Stimulated activated CD4-positive, alpha-beta T cell treated with anti-CD3 and anti-CD28 coated beads, Interleukin-4, amount 100 ng/mL, for 48 hours (primary cell): ENCODE results near the gene OR5J2.
"Not testable (repeated sequence)": the region's sequence is repeated elsewhere in the genome, so short reads cannot be mapped to it uniquely, and the experiment has no call there.

Experiments
- DNase-seq, 2 donors: peaks; one replicate each; pipeline ENCODE4 v3.0.0-alpha.2; 2020; ENCODE audit warnings: low read depth in 2 of 2

Gene OR5J2

GRCh38 chr11:56176318-56176717 is at the start of gene OR5J2:
TSS of gene OR5J2 (plus strand) at chr11:56176618. CDS start at chr11:56176618, 0 bp downstream.
- no peak for DNase-seq

GRCh38 chr11:56140151-56140661 is 36.2 kb upstream of the OR5J2 start, which contains the start of gene OR8J3:
TSS of gene OR8J3 (minus strand) at chr11:56140201. CDS start at chr11:56137718, 2,483 bp downstream.
- DNase-seq = no peak

- not testable (repeated sequence) for DNase-seq
These were observed 32.7 kb upstream of the OR5J2 start for GRCh38 chr11:56143681-56144080.

GRCh38 chr11:56151376-56151775 is 25.0 kb upstream of the OR5J2 start:
- DNase-seq = no peak

- no peak for DNase-seq
These were observed 24.1 kb upstream of the OR5J2 start for GRCh38 chr11:56152333-56152732.

- no peak for DNase-seq
These were observed 16.2 kb upstream of the OR5J2 start, which contains the start of gene OR8K5 for GRCh38 chr11:56160217-56160616. TSS of gene OR8K5 (minus strand) at chr11:56160317. CDS start at chr11:56160317, 0 bp downstream.

GRCh38 chr11:56163804-56164203 is 12.6 kb upstream of the OR5J2 start:
- DNase-seq = no peak

- no peak for DNase-seq
These were observed 4.1 kb upstream of the OR5J2 start for GRCh38 chr11:56172256-56172830.

GRCh38 chr11:56183459-56183858 is 7.0 kb downstream of the OR5J2 start:
- DNase-seq = no peak

GRCh38 chr11:56188602-56189001 is 12.2 kb downstream of the OR5J2 start:
- no peak for DNase-seq

GRCh38 chr11:56196705-56197104 is 20.3 kb downstream of the OR5J2 start:
- DNase-seq = no peak

- no peak for DNase-seq
These were observed 20.9 kb downstream of the OR5J2 start for GRCh38 chr11:56197367-56197766.

GRCh38 chr11:56207790-56208189 is 31.4 kb downstream of the OR5J2 start:
- DNase-seq = no peak

GRCh38 chr11:56214537-56214936 is 38.1 kb downstream of the OR5J2 start:
- DNase-seq = no peak

- not testable (repeated sequence) for DNase-seq
These were observed 43.3 kb downstream of the OR5J2 start for GRCh38 chr11:56219735-56220134.
